Measurements from ENCODE around the gene NOL3. TPM values are rescaled to one million over a fixed set of nuclear protein-coding genes. Genes with fewer than 3 reads are reported as not detected.
A peak's percentile ranks its signal among the peaks of the same experiment; 100 is the strongest.

The NOL3 gene
- total RNA-seq, 6 experiments from 2014 or later: 21.5 to 44.3 (median 28.1) TPM

- intact Hi-C loops (cut with DNase I): no loop called here
- H3K9me3 ChIP-seq: no peaks in the 10 kb centered on the region
- no peak overlapping the region for H3K4me3 ChIP-seq
- no peak for DNase-seq
- TF ChIP-seq POLR2A (IDR thresholded peaks at IDR 0.05): no peak
- no peak for TF ChIP-seq CTCF (IDR thresholded peaks at IDR 0.05)
- no peaks in the 10 kb centered on the region for H3K36me3 ChIP-seq
- H3K27me3 ChIP-seq: no peaks in the 10 kb centered on the region
- no peak for ATAC-seq
- peaks cover 0 to 32% (median 10%) of the 10 kb centered on the region in 4 donors for H3K4me1 ChIP-seq
- 86% methylated on average over 1 of the region's 12 CpGs for WGBS (ENCODE audit: insufficient coverage, low coverage, low lambda C conversion rate, missing lambda C conversion rate)
- H3K27ac ChIP-seq: no peak overlapping the region
Observed at GRCh38 chr16:67176662-67177061, 6.3 kb downstream of the NOL3 start.

DNA sequence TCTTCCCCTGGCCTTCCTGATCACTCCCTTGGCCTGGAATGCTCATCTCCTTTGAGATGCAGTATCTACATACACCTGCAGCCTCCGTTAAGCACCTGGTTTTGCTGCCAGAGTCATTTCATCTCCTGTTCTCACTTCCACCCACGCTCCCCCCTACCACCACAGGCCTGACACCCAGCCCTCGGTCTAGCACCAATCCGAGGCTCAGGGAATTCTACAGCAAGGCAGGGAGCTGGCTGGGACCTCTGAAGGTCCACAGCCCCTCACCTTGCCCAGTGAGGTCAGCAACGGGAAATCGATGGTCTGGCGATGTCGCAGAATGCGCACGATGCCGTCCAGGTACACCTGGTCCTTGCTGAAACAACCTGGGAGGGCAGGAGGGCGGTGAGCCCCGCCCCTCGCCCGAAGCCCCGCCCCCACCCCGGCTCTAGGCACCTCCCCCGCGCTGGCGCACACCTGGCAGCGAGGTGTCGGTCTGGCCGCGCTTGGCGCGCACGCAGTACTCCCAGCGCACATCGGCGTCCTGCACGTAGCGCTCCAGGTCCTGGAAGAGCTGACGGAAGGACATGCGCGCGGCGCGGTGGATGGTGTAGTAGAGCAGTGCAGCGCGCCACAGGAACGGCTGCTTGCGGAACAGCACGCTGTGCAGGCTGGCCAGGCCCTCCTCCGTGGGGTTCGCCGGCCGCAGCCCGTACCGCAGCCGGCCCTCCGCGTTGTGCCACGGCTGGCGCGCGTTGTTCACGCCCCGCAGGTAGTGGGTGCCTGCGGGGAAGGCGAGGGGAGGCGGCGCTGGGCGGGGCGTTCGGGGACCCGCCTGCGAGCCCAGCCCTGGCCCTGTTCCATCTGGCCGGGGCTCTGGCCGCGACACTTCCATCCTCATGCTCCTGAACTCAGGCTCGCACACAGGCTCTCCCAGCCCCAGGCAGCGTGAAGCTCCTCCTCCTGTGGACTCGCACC is 7.7 kb downstream of the NOL3 start:
- Histone ChIP-seq H3K4me1 (peaks cover 0 to 31% (median 10%) of the 10 kb centered on the region in 4 donors), H3K27ac (peak overlapping the region in 2 of 3 donors; percentile 15 to 69), H3K9me3 (no peaks in the 10 kb centered on the region), H3K4me3 (peak overlapping the region; percentile 40 to 51 (median 44)), H3K27me3 (no peaks in the 10 kb centered on the region), H3K36me3 (no peaks in the 10 kb centered on the region)
- intact Hi-C loops (cut with DNase I): no loop called here
- WGBS (ENCODE audit: insufficient coverage, low coverage, low lambda C conversion rate, missing lambda C conversion rate): 35% methylated on average over 5 of the region's 73 CpGs
- TF ChIP-seq POLR2A (IDR thresholded peaks at IDR 0.05) (peak; percentile 43), CTCF (IDR thresholded peaks at IDR 0.05) (peak in 1 of 4 donors; percentile 11)
- DNase-seq (peak; percentile 86 to 90 (median 88)), ATAC-seq (peak; percentile 58 to 69 (median 64))

GRCh38 chr16:67179421-67180080 is 9.2 kb downstream of the NOL3 start:
- ATAC-seq (no peak), DNase-seq (no peak)
- intact Hi-C loops (cut with DNase I): no loop called here
- H3K36me3 ChIP-seq: no peaks in the 10 kb centered on the region
- no CpG with 5 or more reads among the region's 13 CpGs for WGBS (ENCODE audit: insufficient coverage, low coverage, low lambda C conversion rate, missing lambda C conversion rate)
- no peak overlapping the region for H3K4me3 ChIP-seq
- H3K27ac ChIP-seq: no peak overlapping the region
- peaks cover 0 to 23% (median 6%) of the 10 kb centered on the region in 4 donors for H3K4me1 ChIP-seq
- H3K27me3 ChIP-seq: no peaks in the 10 kb centered on the region
- no peak for TF ChIP-seq POLR2A (IDR thresholded peaks at IDR 0.05)
- peak in 2 of 4 donors; percentile 6 to 15 for TF ChIP-seq CTCF (IDR thresholded peaks at IDR 0.05)
- H3K9me3 ChIP-seq: no peaks in the 10 kb centered on the region

DNA sequence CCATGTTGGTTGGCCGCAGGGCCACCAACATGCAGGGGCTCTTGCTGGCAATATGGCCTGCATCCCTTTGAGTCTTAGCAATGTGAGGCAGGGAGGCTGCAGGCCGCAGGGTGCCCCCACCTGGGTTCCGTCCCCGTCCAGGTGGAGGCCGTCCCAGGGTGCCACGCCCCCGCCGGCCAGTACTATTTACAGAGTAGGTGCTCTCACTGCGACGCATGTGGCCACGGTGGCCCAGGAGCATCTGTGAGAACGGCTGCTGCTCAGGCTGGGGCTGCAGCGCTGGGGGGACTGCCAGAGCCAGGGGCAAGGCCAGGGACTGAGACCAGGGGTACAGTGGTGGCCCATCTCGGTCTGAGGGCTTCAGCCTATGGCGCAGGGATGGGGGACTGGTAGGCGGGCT is 9.8 kb downstream of the NOL3 start:
- no peak overlapping the region for H3K4me3 ChIP-seq
- no peak for ATAC-seq
- no peaks in the 10 kb centered on the region for H3K27me3 ChIP-seq
- no peaks in the 10 kb centered on the region for H3K9me3 ChIP-seq
- intact Hi-C loops (cut with DNase I): no loop called here
- DNase-seq: no peak
- peaks cover 0 to 26% (median 9%) of the 10 kb centered on the region in 4 donors for H3K4me1 ChIP-seq
- no peaks in the 10 kb centered on the region for H3K36me3 ChIP-seq
- H3K27ac ChIP-seq: no peak overlapping the region
- 100% methylated on average over 1 of the region's 16 CpGs for WGBS (ENCODE audit: insufficient coverage, low coverage, low lambda C conversion rate, missing lambda C conversion rate)
- TF ChIP-seq POLR2A (IDR thresholded peaks at IDR 0.05) (no peak), CTCF (IDR thresholded peaks at IDR 0.05) (no peak)

All from right lobe of liver (tissue), 6 donors.